ENCODE data around the gene BTNL8. TPM values are rescaled to one million over a fixed set of nuclear protein-coding genes. Genes with fewer than 3 reads are reported as not detected.

The BTNL8 gene
- polyA plus RNA-seq, 3 donors = 0.47 to 0.89 (median 0.79) TPM

DNA sequence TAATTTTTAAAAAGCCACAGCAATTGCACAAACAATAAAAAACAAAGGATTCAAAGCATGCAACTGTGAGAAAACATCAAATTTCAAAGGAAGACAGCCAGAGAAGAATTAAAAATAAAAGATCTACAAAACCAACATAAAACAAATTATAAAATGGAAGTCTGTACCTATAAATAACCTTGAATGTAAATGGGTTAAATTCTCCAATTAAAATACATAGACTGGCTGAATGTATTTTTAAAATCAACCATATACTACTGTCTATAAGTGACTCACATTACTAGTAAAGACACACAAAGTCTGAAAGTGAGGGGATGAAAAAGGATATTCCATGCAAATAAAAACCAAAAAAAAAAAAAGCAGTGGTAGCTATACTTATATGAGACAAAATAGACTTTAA lies 33.7 kb downstream of the BTNL8 start:
- DNase-seq (ENCODE audit: extremely low read depth in 1 of 11, low read depth in 9 of 11, low spot score in 4 of 11) = no peak

DNA sequence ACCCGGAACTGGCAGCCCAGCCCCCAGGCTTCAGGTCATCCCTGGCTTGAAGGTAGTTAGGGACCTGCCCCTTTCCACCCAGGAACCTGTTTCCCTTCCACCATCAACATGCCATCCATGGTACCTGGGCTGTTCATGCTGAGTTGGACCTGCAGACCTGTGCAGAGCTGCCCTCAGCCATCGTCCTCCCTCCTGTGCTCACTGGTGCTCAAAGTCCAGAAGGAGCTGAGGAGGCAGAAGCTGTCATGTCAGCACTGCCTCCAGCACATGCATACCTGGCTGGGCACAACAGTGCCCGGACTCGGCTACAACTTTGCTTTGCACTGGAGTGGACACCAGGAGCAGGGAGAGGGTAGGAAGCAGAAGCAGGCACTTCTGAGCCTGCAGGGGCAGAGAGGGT lies 36.2 kb downstream of the BTNL8 start:
- DNase-seq (ENCODE audit: extremely low read depth in 1 of 11, low read depth in 9 of 11, low spot score in 4 of 11) = no peak

DNA sequence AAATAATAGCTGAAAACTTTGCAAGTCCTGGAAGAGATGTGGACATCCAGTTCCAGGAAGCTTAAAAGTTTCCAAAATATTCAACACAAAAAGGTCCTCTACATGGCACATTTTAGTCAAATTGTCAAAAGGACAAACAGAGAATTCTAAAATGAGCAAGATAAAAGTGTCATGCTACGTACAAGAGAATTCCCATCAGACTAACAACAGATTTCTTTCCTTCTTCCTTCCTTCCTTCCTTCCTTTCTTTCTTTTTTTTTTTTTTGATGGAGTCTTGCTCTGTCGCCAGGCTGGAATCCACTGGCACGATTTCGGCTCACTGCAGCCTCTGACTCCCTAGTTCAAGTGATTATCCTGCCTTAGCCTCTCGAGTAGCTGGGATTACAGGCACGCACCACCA lies 39.3 kb downstream of the BTNL8 start:
- no peak for DNase-seq (ENCODE audit: extremely low read depth in 1 of 11, low read depth in 9 of 11, low spot score in 4 of 11)

DNA sequence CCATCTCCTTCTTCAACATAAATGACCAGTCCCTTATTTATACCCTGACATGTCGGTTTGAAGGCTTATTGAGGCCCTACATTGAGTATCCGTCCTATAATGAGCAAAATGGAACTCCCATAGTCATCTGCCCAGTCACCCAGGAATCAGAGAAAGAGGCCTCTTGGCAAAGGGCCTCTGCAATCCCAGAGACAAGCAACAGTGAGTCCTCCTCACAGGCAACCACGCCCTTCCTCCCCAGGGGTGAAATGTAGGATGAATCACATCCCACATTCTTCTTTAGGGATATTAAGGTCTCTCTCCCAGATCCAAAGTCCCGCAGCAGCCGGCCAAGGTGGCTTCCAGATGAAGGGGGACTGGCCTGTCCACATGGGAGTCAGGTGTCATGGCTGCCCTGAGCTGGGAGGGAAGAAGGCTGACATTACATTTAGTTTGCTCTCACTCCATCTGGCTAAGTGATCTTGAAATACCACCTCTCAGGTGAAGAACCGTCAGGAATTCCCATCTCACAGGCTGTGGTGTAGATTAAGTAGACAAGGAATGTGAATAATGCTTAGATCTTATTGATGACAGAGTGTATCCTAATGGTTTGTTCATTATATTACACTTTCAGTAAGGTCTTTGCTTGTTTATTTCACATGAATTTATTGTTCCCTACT lies 51.5 kb downstream of the BTNL8 start:
- DNase-seq (ENCODE audit: extremely low read depth in 1 of 11, low read depth in 9 of 11, low spot score in 4 of 11) = no peak

DNA sequence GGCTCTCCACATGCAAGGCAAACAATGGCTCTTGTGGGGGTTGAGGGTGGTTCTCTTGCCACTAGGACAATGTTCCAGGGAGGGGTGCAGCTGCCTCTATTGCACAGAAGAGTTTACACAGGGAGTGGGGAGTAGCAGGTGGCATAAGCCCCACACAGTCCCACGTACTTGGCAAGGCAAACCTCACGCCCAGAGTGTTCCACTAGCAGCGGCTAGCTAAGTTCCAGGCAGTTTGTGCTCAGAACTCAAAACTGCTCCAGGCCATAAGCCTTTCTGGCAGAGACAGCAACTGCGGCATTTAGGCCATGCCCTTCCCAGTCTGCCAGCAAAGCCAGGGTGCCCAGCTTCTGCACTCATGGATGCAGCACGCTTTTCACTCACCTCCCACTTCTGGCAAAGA lies 60.7 kb downstream of the BTNL8 start:
- DNase-seq (ENCODE audit: extremely low read depth in 1 of 11, low read depth in 9 of 11, low spot score in 4 of 11) = no peak

DNA sequence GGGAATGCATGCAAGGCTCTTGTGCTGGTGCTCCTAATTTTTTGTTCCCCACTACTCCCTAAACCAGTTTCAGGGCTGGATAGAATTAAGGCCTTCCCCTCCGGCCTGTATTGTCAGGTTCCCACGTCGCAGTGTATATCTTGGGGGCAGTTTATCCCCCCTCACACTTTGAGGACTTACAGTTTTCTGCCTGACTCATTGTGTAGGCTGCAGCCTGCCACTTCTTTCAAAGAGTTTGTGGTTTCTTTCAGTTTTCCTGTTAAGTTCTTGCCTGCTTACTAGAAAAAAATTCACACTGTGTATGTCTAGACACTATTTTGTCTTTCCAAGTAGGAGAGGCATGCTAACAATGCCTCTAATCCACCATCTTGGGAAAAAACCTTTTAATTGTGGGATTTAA lies 61.2 kb downstream of the BTNL8 start:
- no peak for DNase-seq (ENCODE audit: extremely low read depth in 1 of 11, low read depth in 9 of 11, low spot score in 4 of 11)

DNA sequence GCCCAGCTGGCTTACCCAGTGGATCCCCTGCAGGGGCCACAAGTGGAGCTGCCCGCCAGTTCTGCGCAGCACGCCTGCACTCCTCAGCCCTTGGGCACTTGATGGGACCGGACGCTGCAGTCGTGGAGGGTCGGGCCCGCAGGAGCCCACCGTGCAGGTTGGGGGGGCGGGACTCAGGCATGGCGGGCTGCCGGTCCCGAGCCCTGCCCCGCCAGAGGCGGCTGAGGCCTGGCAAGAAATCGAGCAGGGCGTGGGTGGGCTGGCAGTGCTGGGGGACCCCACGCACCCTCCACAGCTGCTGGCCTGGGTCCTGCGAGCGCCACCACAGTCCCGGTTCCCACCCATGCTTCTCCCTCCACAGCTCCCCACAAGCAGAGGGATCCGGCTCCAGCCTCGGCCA lies 70.4 kb downstream of the BTNL8 start:
- DNase-seq (ENCODE audit: extremely low read depth in 1 of 11, low read depth in 9 of 11, low spot score in 4 of 11) = no peak

DNA sequence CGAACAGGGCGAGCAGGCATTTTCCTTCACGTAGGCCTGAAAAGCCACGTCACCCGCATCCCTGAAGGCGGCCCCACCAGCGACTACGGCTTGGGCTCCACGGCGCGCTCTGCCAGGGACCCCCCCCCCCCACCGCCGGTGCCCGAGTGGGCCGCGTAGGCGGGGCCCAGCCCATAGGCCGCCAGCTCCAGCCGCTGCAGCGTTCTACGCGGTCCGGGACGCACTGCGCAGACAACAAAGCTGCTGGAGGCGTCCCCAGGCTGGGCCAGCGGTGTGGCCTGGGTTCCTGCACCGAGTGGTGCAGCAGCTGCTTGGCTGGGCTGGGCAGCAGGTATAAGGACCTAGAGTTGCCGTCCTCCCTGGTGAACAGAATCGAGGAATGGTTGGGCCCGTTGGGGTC lies 71.4 kb downstream of the BTNL8 start:
- DNase-seq (ENCODE audit: extremely low read depth in 1 of 11, low read depth in 9 of 11, low spot score in 4 of 11) = no peak

DNA sequence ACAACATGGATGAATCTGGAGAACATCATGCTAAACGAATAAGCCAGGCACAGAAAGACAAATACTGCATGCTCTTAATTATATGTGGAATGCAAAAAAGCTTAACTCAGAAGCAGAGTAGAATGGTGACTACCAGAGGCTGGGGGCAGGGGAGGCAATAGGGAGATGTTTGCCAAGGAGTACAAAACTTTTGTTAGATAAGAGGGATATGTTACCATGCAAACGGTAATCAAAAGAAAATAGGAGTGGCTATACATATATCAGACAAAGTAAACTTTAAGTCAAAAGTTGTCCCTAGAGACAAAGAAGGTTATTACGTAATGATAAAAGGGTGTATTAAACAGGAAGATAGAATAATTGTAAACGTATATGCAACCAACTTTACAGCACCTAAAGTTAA lies 71.9 kb downstream of the BTNL8 start:
- DNase-seq (ENCODE audit: extremely low read depth in 1 of 11, low read depth in 9 of 11, low spot score in 4 of 11) = no peak

DNA sequence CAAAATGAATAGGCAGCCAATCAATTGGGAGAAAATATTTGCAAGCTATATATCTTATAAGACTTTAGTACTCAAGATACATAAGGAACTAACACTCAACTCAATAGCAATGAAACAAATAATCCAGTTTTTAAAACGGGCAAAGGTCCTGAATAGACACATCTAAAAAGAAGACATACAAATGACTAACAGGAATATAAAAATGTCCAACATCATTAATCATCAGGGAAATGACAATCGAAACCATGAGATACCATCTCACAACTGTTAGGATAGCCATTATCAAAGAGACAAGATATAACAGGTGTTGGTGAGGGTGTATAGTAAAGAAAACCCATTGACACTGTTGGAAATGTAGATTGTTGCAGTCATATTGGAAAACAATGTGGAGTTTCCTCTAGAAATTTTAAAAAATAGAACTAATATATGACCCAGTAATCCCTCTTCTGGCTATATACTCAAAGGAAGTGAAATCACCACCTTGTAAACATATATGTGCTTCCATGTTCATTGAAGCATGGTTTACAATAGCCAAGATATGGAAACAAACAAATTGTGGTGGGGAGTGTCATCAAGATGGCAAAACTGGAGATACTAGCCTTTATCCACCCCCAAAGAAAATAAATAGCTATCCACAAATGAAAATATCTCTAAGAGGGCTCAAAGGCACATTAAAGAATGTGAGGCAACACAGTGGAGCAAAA lies 75.8 kb downstream of the BTNL8 start:
- no peak for DNase-seq (ENCODE audit: extremely low read depth in 1 of 11, low read depth in 9 of 11, low spot score in 4 of 11)

DNA sequence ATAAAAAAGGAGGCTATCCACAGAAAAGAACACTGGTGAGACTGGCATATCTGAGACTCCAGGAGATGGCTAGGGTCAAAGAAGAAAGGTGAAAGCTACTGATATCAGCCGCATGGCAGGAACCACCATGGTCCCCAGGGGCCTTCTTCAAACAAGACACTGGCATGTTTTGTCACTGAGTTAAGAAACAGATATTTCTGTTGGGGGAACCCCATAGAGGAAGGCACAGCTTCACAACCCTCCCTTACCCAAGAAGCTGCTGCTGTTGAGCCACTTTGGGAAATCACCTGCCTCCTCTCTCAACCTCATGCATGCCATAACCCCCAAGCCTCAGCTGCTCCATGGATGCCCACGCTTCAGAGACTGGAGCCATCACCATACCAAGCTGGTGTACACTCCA lies 76.4 kb downstream of the BTNL8 start:
- DNase-seq (ENCODE audit: extremely low read depth in 1 of 11, low read depth in 9 of 11, low spot score in 4 of 11) = no peak

DNA sequence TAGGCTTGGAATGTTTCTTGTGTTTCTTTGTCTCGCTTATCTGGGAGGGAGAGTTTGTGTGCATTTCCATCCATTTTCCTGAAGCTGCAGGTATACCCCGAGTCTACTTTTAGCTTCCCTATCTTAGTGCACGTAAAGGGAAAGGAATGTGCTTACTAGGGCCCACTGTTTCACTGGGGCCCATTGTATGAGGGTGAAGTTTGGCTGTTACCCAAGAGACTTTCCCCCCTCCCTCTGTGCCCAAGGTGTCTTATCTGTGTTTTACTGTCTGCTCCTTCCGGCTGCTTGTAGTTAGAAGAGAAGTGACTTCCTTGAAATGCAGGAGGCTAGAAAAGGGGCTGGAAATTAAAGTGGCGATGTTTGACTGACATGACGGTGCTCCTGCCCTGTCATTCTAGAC lies 77.6 kb downstream of the BTNL8 start:
- no peak for DNase-seq (ENCODE audit: extremely low read depth in 1 of 11, low read depth in 9 of 11, low spot score in 4 of 11)

DNA sequence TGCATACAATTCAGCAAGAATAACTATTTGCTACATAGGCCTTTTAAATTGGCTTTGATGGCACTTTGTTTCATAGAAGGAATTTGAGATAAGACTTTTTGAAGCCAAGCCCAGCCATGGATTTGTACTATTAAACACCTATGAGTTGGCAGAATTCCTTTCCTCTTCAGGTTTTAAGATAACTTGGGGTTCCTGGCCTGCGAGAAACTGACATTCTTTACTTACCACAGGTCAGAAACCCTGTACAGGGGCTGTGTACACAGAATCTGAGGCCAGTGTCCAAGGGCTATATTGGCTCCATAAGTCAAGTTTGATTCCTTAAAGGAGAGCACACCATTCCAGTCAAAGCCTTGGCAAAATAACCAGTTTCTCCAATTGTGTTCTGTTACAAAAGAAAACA lies 78.9 kb downstream of the BTNL8 start:
- no peak for DNase-seq (ENCODE audit: extremely low read depth in 1 of 11, low read depth in 9 of 11, low spot score in 4 of 11)

DNA sequence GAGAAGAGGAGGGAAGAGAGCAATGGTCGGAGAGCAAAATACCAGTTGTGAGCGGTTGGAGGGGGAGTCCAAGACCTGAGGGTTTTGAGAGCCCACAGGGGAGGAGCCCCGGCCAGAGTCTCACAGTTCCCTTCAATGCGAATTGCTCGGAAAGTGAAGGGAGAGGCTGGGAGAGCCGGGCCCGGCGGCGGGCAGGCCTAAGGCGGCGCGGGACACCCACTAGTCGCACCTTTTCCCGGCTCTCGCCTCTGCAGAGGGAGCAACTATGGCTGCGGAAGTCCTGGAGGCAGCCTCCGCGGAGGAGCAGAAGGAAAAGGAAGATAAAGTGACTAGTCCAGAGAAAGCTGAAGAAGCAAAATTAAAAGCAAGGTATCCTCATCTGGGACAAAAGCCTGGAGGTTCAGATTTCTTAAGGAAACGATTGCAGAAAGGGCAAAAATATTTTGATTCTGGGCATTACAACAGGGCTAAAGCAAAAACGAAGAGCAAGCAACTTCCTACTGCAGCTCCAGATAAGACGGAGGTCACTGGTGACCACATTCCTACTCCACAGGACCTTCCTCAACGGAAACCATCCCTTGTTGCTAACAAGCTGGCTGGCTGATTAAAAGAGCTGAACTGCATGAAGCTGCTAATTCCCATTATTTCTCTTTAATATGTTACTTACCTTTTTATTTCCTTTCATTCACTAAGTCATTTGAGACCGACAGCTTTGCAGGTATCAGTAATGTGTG lies 83.2 kb downstream of the BTNL8 start:
- DNase-seq (ENCODE audit: extremely low read depth in 1 of 11, low read depth in 9 of 11, low spot score in 4 of 11) = no peak

DNA sequence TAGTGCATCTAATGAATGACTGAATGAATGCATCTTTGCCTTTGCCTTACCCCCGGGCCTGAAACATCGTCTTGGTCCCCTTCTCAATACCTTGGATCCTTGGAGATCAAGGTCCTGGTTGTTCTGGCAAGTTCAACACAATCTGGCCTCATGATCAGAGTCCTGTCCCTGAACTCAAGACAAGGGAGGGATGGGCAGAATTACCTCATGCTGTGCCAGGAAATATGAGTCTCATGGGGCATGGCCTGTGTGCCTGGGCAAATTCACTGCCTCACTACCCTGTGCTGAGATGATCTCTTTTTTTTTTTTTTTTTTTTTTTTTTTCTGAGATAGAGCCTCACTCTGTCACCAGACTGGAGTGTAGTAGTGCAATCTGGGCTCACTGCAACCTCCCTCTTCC lies 89.1 kb downstream of the BTNL8 start:
- DNase-seq (ENCODE audit: extremely low read depth in 1 of 11, low read depth in 9 of 11, low spot score in 4 of 11) = no peak

DNA sequence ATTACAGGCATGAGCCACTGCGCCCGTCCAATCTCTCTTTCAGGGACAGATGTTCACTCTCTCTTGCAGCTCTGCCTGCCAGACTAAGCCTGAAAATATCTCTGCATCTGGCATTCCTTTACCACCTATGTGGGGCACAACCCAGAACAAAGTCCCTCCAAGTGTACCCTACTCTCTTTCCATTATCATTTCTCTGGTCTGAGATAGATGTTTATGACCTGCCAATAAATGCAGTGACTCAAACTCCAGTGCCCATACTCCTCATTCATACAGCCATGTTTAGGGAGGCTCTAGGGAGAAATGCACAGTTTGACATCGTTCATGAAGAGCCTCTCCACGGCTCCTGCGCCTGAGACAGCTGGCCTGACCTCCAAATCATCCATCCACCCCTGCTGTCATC lies 89.6 kb downstream of the BTNL8 start, which contains the start of gene BTNL3:
TSS of gene BTNL3 (plus strand) at position 255 of the 400 bp plus-strand sequence. CDS start 183 bp downstream, outside the sequence.
- no peak for DNase-seq (ENCODE audit: extremely low read depth in 1 of 11, low read depth in 9 of 11, low spot score in 4 of 11)

DNA sequence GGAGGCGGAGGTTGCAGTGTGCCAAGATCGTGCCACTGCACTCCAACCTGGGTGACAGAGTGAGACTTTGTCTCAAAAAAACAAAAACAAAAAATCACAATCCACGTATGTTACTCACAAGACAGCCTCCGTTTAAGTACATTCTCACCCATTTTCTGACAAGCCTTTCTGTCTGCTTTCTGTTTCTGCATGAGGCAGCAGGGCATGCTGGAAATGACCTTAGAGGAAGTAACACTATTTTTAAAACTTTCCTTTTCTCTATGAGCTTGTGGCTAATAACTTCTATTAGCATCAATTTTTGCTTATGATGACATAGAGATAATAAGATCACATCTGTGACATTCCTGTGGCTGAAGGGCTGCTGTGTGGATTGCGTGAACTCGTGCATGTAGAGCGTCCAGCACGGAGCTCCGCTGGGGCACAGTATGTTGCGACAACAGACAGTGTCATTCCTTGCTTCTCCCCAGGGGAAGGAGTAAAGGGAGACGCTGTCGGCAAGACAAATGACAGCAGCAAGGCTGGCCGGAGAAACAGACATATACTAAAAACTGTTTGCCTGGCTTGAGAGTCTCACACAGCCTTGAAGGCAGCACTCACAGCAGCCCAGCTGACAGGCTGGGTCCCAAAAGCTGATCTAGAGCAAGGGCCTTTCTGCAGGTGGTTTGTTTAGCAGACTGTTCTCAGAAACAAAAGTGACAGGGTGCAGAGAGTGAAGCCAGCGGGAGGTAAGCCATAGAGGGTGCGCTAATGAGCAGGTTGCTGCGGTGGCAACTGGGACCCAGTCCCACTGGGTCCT lies 91.3 kb downstream of the BTNL8 start:
- DNase-seq (ENCODE audit: extremely low read depth in 1 of 11, low read depth in 9 of 11, low spot score in 4 of 11) = no peak

DNA sequence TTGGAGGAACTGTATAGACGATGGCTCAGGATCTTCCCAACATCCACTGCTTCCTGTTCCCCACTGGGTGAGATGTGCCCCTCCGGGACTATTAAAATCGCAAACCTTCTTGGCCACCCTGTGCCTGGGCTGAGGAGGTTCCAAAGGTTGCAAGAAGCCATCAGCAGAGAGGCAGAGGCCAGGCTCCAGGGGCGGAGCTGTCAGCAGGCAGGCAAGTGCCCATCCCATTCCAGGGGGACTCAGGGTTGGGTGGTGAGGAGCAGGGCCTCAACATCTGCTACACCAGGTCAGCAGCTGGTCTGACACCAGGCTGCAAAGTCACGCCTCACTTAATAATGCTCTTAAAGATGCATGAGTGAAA lies 91.9 kb downstream of the BTNL8 start:
- DNase-seq (ENCODE audit: extremely low read depth in 1 of 11, low read depth in 9 of 11, low spot score in 4 of 11) = no peak

All from renal cortex interstitium (tissue), 11 donors.